Esophagus squamous epithelium (tissue), 4 donors: Measurements from ENCODE around the gene TFF1.
"Not testable (repeated sequence)": the region's sequence is repeated elsewhere in the genome, so short reads cannot be mapped to it uniquely, and the experiment has no call there.

ENCODE experiments used
- CTCF ChIP-seq, 6 experiments: fragments of 450-650 bp in 4 of 6; fragments of 200-600 bp in 2 of 6; sonication (generic) in 2 of 6; IDR thresholded peaks; one replicate each; pipeline ENCODE4 v1.5.1; 2016 to 2019; ENCODE audit warnings: antibody characterized with exemption in 6 of 6, mild to moderate bottlenecking in 4 of 6, moderate library complexity in 4 of 6
- POLR2A ChIP-seq, 4 donors: fragments of 450-650 bp; IDR thresholded peaks; one replicate each; pipeline ENCODE4 v1.6.1; 2017; ENCODE audit warnings: antibody characterized with exemption in 4 of 4, mild to moderate bottlenecking in 4 of 4, moderate library complexity in 3 of 4

GRCh38 chr21:42408718-42409117 lies 42.4 kb upstream of the TFF1 start:
- not testable (repeated sequence) for TF ChIP-seq POLR2A, CTCF (IDR thresholded peaks at IDR 0.05)
